Measurements from ENCODE around the gene CD59. TPM values are rescaled to one million over a fixed set of nuclear protein-coding genes. Genes with fewer than 3 reads are reported as not detected.
"Not testable (repeated sequence)": the region's sequence is repeated elsewhere in the genome, so short reads cannot be mapped to it uniquely, and the experiment has no call there.

CD59 gene
- polyA plus RNA-seq, 6 donors from 2014 or later = 28.0 to 54.2 (median 39.9) TPM

- H3K4me1 Mint-ChIP-seq = peaks cover 5 to 10% (median 8%) of the 10 kb centered on the region in 3 donors
- H3K4me3 Mint-ChIP-seq = no peak overlapping the region
- ATAC-seq (ENCODE audit: low read depth in 2 of 2) (no peak), DNase-seq (no peak)
- H3K9me3 Mint-ChIP-seq = peaks cover 0 to 4% (median under 1%) of the 10 kb centered on the region in 7 donors
- H3K36me3 Mint-ChIP-seq = peaks cover 0 to under 1% of the 10 kb centered on the region in 2 donors
- H3K27me3 Mint-ChIP-seq = peaks cover 32 to 45% (median 37%) of the 10 kb centered on the region in 3 donors
- no peak overlapping the region for H3K27ac Mint-ChIP-seq
Observed at GRCh38 chr11:33692541-33692940, 43.7 kb downstream of the CD59 start.

- peaks cover 0 to 9% (median 4%) of the 10 kb centered on the region in 7 donors for H3K9me3 Mint-ChIP-seq
- no peak overlapping the region for H3K4me3 Mint-ChIP-seq
- H3K27ac Mint-ChIP-seq = no peak overlapping the region
- DNase-seq (no peak), ATAC-seq (ENCODE audit: low read depth in 2 of 2) (no peak)
- peaks cover 0 to 4% of the 10 kb centered on the region in 2 donors for H3K36me3 Mint-ChIP-seq
- peaks cover 32 to 43% (median 34%) of the 10 kb centered on the region in 3 donors for H3K27me3 Mint-ChIP-seq
- peaks cover 5 to 10% (median 8%) of the 10 kb centered on the region in 3 donors for H3K4me1 Mint-ChIP-seq
Observed at GRCh38 chr11:33692013-33692504, 44.2 kb downstream of the CD59 start.

DNA sequence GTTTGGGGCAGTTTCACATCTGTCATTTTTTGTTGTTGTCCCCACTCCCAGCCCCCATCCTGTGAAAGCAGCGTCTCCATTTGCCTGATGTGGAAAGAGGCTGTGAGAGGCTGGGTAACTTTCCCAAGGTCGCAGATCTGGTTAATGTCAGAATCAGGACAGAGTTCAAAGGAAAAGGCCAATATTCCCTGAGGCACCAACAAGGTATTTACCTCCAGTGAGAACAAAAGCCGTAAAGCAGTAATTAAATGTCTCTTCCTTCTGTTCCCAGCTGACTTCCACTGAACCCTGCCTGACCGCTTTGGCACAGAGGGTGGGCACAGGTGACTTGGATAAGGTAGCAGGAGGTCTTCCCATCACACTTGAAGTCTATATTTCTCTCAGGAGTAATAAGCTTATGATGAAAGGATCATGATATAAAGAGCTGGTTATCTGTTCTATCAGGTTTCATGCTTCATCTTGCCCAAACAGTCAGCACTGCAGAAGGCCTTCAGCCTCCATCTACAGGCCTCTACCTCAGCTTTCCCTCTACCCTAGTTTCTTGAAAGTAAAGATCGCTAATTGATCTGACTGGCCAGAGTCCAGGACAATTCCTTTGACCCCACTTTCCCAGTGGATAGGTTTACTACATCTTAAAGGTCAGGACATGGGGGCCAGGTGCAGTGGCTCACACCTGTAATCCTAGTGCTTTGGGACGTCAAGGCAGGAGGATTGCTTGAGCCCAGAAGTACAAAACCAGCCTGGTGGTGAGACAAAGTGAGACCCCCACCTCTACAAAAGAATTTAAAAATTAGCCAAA, 45.0 kb downstream of the CD59 start:
- H3K36me3 Mint-ChIP-seq = peaks cover 0 to 4% of the 10 kb centered on the region in 2 donors
- no peak for DNase-seq
- H3K4me1 Mint-ChIP-seq = peaks cover under 1 to 2% (median under 1%) of the 10 kb centered on the region in 3 donors

DNA sequence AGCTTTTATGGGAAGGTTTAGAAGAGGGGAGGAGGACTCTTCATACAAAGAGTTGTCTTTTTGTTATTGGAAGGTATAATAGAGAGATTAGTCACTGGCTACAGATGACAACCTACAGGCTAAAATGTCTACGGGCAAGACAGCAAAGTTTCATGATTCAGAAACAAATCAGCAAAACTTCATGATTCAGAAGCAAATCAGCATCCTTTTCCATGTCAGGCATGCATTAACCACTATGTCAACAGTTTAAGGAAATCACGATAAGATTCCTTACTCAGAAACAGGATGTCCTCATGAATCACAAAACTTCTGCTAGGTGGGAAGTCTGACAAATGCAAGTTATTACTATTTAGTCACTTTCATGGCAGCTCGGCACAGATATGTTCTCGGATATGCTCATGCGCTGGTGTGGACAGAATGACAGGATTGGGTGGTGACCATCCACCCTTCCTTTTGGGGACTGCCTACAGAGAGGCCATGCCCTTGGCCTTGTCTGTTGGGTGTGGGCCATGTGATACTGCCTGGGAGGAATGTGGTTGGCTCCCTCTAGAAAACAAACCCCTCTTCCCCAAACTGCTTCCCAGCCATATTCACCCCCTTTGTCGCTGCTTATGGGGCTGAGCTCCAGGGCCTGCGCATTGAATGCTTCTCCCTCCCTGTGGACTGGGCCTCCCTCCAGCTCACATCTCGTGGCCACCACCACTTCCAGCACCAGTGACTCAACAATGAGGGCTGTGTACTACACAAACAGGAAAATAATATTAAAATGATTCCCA, 45.7 kb downstream of the CD59 start:
- no peaks in the 10 kb centered on the region for H3K4me1 Mint-ChIP-seq
- peaks cover 0 to 4% of the 10 kb centered on the region in 2 donors for H3K36me3 Mint-ChIP-seq
- DNase-seq (no peak), ATAC-seq (ENCODE audit: low read depth in 2 of 2) (no peak)
- H3K27me3 Mint-ChIP-seq = peaks cover 24 to 45% (median 35%) of the 10 kb centered on the region in 3 donors
- H3K4me3 Mint-ChIP-seq = no peak overlapping the region
- peak overlapping the region in 1 of 6 donors; percentile 0 for H3K27ac Mint-ChIP-seq
- H3K9me3 Mint-ChIP-seq = peaks cover 0 to 12% (median 4%) of the 10 kb centered on the region in 7 donors

More for the DNA sequence above, 45.0 kb downstream of the CD59 start:
- no peak for ATAC-seq (ENCODE audit: low read depth in 2 of 2)
- Mint-ChIP-seq H3K27me3 (peaks cover 27 to 43% (median 31%) of the 10 kb centered on the region in 3 donors), H3K27ac (no peak overlapping the region), H3K9me3 (peaks cover 0 to 12% (median 4%) of the 10 kb centered on the region in 7 donors), H3K4me3 (no peak overlapping the region)

GRCh38 chr11:33689501-33689900, 46.7 kb downstream of the CD59 start:
- Mint-ChIP-seq H3K4me3 (no peak overlapping the region), H3K27me3 (peaks cover 33 to 46% (median 39%) of the 10 kb centered on the region in 3 donors), H3K36me3 (peaks cover 0 to 4% of the 10 kb centered on the region in 2 donors), H3K27ac (no peak overlapping the region), H3K4me1 (no peaks in the 10 kb centered on the region), H3K9me3 (peaks cover 0 to 12% (median 4%) of the 10 kb centered on the region in 7 donors)
- no peak for ATAC-seq (ENCODE audit: low read depth in 2 of 2)
- no peak for DNase-seq

- Mint-ChIP-seq H3K9me3 (peaks cover 0 to 12% (median 4%) of the 10 kb centered on the region in 7 donors), H3K36me3 (peaks cover 0 to 4% of the 10 kb centered on the region in 2 donors), H3K27ac (no peak overlapping the region), H3K27me3 (peaks cover 37 to 50% (median 39%) of the 10 kb centered on the region in 3 donors), H3K4me3 (no peak overlapping the region), H3K4me1 (no peaks in the 10 kb centered on the region)
- ATAC-seq (ENCODE audit: low read depth in 2 of 2) (no peak), DNase-seq (no peak)
Observed at GRCh38 chr11:33689085-33689484, 47.1 kb downstream of the CD59 start.

- H3K9me3 Mint-ChIP-seq = peaks cover 0 to 12% (median 4%) of the 10 kb centered on the region in 7 donors
- no peak for DNase-seq
- peak overlapping the region in 1 of 6 donors; percentile 49 for H3K27ac Mint-ChIP-seq
- H3K4me3 Mint-ChIP-seq = no peak overlapping the region
- H3K27me3 Mint-ChIP-seq = peaks cover 38 to 58% (median 41%) of the 10 kb centered on the region in 3 donors
- peaks cover 0 to 4% of the 10 kb centered on the region in 2 donors for H3K36me3 Mint-ChIP-seq
- H3K4me1 Mint-ChIP-seq = no peaks in the 10 kb centered on the region
- ATAC-seq (ENCODE audit: low read depth in 2 of 2) = no peak
Observed at GRCh38 chr11:33687733-33688479, 48.3 kb downstream of the CD59 start.

DNA sequence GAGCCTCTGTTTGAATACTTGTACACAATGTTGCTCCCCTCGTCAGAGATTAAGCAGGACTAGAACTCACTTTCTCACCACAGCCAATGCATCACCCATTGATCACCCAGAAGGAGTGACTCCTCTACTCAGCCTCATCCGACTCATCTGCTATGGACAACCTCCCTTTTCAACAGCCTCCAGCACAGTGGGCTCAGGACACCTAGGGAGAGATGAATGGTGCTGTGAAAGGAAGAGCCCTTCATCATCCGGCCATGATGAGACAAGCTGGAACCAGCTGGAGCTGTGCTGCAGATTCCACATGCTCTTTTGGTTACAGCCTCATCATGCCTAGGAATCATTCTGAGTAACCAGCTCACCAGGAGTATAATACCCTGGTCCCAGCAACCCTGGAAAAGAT, 51.1 kb downstream of the CD59 start:
- H3K4me1 Mint-ChIP-seq = no peaks in the 10 kb centered on the region

DNA sequence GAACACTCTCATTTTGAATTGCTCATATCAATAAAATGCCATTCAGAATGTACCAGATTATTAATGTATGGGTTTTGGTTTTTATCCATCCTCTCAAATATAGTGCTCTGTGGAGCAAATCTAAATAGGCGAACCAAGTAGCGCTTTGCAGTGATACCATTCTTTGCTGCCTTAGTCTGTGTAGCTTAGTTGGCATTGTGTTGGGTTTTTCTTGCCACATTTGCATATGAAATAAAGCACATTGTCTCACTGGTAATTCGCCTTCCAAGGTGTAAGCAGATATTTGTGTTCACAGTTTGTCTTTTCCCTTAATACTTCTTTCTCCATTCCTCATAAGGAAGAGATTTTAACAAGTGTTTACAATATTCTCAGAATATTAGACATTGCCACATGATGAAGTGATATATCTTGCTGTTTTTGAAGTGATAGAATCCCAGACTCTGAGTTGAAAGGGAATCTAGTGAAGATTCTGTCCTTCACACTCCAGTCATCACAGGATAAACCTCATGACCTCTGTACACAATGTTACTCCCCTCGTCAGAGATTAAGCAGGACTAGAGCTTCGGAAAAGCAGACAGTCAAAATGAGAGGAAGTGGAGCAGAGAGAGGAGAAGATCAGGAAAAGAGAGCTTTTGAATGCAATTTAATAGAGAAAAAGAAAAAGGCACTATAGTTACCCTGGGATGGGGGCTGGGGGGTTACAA, 52.1 kb downstream of the CD59 start:
- Mint-ChIP-seq H3K4me1 (no peaks in the 10 kb centered on the region), H3K9me3 (peaks cover 0 to 12% (median 6%) of the 10 kb centered on the region in 7 donors), H3K27ac (no peak overlapping the region), H3K4me3 (no peak overlapping the region), H3K36me3 (peaks cover 0 to 4% of the 10 kb centered on the region in 2 donors), H3K27me3 (peaks cover 52 to 69% (median 66%) of the 10 kb centered on the region in 3 donors)
- no peak for DNase-seq
- no peak for ATAC-seq (ENCODE audit: low read depth in 2 of 2)

More for the DNA sequence above, 51.1 kb downstream of the CD59 start:
- Mint-ChIP-seq H3K9me3 (peaks cover 0 to 12% (median 6%) of the 10 kb centered on the region in 7 donors), H3K27ac (no peak overlapping the region), H3K27me3 (peaks cover 51 to 65% (median 64%) of the 10 kb centered on the region in 3 donors), H3K4me3 (no peak overlapping the region), H3K36me3 (peaks cover 0 to 4% of the 10 kb centered on the region in 2 donors)
- DNase-seq (no peak), ATAC-seq (ENCODE audit: low read depth in 2 of 2) (no peak)

DNA sequence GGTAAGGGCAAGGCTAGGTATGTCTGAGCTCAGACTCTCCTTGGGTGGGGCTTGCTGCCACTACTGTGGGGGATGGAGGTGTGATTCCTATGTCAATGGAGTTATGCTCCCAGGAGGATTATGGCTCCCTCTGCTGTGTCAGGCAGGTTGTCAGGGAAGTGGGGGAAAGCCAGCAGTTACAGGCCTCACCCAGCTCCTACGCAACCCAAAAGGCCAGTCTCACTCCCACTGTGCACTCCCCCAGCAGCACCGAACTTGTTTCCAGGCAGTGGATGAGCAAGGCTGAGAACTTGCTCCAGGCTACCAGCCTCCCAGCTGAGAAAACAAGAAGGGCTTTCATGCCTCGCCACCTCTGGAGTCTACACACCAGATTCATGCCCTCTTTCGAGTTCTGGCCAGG, 53.8 kb downstream of the CD59 start:
- Mint-ChIP-seq H3K27me3 (peaks cover 59 to 77% (median 70%) of the 10 kb centered on the region in 3 donors), H3K27ac (no peak overlapping the region), H3K4me3 (no peak overlapping the region), H3K9me3 (peaks cover 0 to 18% (median 12%) of the 10 kb centered on the region in 7 donors), H3K4me1 (no peaks in the 10 kb centered on the region), H3K36me3 (peaks cover 0 to 3% of the 10 kb centered on the region in 2 donors)
- no peak for DNase-seq
- ATAC-seq (ENCODE audit: low read depth in 2 of 2) = no peak

GRCh38 chr11:33682019-33682418, 54.2 kb downstream of the CD59 start:
- Mint-ChIP-seq H3K27me3 (peaks cover 59 to 81% (median 70%) of the 10 kb centered on the region in 3 donors), H3K4me3 (no peak overlapping the region), H3K4me1 (no peaks in the 10 kb centered on the region), H3K27ac (no peak overlapping the region), H3K9me3 (peaks cover 0 to 17% (median 13%) of the 10 kb centered on the region in 7 donors), H3K36me3 (no peaks in the 10 kb centered on the region)
- DNase-seq (no peak), ATAC-seq (ENCODE audit: low read depth in 2 of 2) (no peak)

- Mint-ChIP-seq H3K27me3 (peaks cover 45 to 66% (median 52%) of the 10 kb centered on the region in 3 donors), H3K9me3 (peaks cover 0 to 17% (median 14%) of the 10 kb centered on the region in 7 donors)
- not testable (repeated sequence) for H3K27ac Mint-ChIP-seq; DNase-seq; H3K4me1 Mint-ChIP-seq; ATAC-seq (ENCODE audit: low read depth in 2 of 2); H3K4me3 Mint-ChIP-seq; H3K36me3 Mint-ChIP-seq
Observed at GRCh38 chr11:33678616-33679015, 57.6 kb downstream of the CD59 start.

Measured in naive B cell (primary cell).